Epithelial cell of esophagus (primary cell): ENCODE data around the gene LCN6.
"Not testable (repeated sequence)": the region's sequence is repeated elsewhere in the genome, so short reads cannot be mapped to it uniquely, and the experiment has no call there.

Source experiments
- DNase-seq: peaks from one replicate; pipeline ENCODE4 v3.0.0; 2010; ENCODE audit warnings: low read depth
- H3K4me3 ChIP-seq: 2 replicates; pipeline ENCODE4 v1.5.1; 2011; ENCODE audit warnings: mild to moderate bottlenecking, low read length, control low read depth
- CTCF ChIP-seq: IDR thresholded peaks from 2 replicates; pipeline ENCODE4 v1.5.1; 2011; ENCODE audit warnings: low read depth, mild to moderate bottlenecking, low read length, control low read depth, inconsistent platforms; ENCODE audit not compliant: insufficient read depth; ENCODE audit errors: missing control alignments

LCN6 gene

GRCh38 chr9:136792321-136793085 lies 44.2 kb upstream of the LCN6 start:
- no peak for DNase-seq
- H3K4me3 ChIP-seq: peak overlapping the region; percentile 86
- no peak for TF ChIP-seq CTCF

GRCh38 chr9:136791516-136792276 lies 43.4 kb upstream of the LCN6 start:
- peak; percentile 90 for DNase-seq
- peak; percentile 94 for TF ChIP-seq CTCF
- H3K4me3 ChIP-seq: peak overlapping the region; percentile 86

GRCh38 chr9:136790640-136791515 lies 42.6 kb upstream of the LCN6 start, which contains the start of gene TMEM141:
TMEM141 (plus strand) TSS chr9:136791344; CDS start chr9:136791371, 27 bp downstream.
- TF ChIP-seq CTCF: no peak
- peak within 1 kb of the TSS; percentile 86 for H3K4me3 ChIP-seq
- peak; percentile 100 for DNase-seq

DNA sequence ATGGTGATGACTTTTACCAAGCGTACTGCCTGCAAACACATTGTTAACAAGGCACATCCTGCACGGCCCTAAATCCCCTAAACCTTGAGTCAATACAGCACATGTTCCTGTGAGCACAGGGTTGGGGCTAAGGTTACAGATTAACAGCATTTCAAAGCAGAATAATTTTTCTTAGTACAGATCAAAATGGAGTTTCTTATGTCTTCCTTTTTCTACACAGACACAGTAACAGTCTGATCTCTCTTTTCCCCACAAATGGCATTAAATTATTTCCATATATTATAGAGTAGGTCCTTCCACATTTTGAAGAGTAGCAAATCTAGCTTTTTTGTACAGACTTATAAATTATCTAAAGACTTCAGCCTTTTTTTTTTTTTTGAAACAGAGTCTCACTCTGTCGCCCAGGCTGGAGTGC lies 41.2 kb upstream of the LCN6 start:
- no peak overlapping the region for H3K4me3 ChIP-seq
- no peak for TF ChIP-seq CTCF
- no peak for DNase-seq

- not testable (repeated sequence) for H3K4me3 ChIP-seq, DNase-seq
Observed at GRCh38 chr9:136788644-136789522, 40.6 kb upstream of the LCN6 start.

GRCh38 chr9:136787690-136788400 lies 39.5 kb upstream of the LCN6 start:
- peak; percentile 70 for TF ChIP-seq CTCF
- DNase-seq: peak; percentile 55
- H3K4me3 ChIP-seq: no peak overlapping the region

DNA sequence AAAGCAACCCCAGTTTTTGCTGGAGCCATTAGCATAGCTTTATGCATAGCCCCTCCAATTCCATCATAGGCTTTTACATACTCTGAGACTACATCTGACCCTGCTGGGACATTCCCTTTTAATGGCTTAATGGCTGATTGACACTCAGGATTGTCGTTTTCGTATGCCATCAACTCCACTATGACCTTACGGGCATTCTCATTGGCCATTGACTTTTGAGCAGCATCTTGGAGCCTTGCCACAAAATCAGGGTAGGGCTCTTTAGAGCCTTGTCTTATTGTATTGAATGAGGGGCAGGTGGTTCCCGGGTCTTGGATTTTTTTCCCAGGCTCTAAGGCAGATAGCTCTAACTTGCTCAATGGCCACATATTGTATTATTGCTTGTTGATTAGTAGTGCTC lies 38.7 kb upstream of the LCN6 start:
- not testable (repeated sequence) for H3K4me3 ChIP-seq, DNase-seq
